Fibroblast of pulmonary artery (primary cell): ENCODE data around the gene COL7A1.
A peak's percentile ranks its signal among the peaks of the same experiment; 100 is the strongest.

Experiments
- DNase-seq: peaks from one replicate; pipeline ENCODE4 v3.0.0-alpha.2; 2010; ENCODE audit warnings: low read depth
- H3K4me3 ChIP-seq: replicated peaks from 2 replicates; pipeline ENCODE4 v1.5.1; 2011; ENCODE audit warnings: low read depth, mild to moderate bottlenecking, control low read depth, low read length, moderate library complexity
- TF ChIP-seq, protein P1 (sequence below): IDR thresholded peaks from 2 replicates; pipeline ENCODE4 v1.5.1; 2011; ENCODE audit warnings: mild to moderate bottlenecking, control low read depth, low read length, inconsistent platforms; ENCODE audit errors: missing control alignments

COL7A1 gene

GRCh38 chr3:48548729-48549705, 46.1 kb downstream of the COL7A1 start:
- TF ChIP-seq, protein P1, sequence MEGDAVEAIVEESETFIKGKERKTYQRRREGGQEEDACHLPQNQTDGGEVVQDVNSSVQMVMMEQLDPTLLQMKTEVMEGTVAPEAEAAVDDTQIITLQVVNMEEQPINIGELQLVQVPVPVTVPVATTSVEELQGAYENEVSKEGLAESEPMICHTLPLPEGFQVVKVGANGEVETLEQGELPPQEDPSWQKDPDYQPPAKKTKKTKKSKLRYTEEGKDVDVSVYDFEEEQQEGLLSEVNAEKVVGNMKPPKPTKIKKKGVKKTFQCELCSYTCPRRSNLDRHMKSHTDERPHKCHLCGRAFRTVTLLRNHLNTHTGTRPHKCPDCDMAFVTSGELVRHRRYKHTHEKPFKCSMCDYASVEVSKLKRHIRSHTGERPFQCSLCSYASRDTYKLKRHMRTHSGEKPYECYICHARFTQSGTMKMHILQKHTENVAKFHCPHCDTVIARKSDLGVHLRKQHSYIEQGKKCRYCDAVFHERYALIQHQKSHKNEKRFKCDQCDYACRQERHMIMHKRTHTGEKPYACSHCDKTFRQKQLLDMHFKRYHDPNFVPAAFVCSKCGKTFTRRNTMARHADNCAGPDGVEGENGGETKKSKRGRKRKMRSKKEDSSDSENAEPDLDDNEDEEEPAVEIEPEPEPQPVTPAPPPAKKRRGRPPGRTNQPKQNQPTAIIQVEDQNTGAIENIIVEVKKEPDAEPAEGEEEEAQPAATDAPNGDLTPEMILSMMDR: peak; percentile 96
- no peak overlapping the region for H3K4me3 ChIP-seq
- DNase-seq: peak; percentile 86

- TF ChIP-seq, protein P1: no peak
- no peak overlapping the region for H3K4me3 ChIP-seq
- no peak for DNase-seq
Measured at GRCh38 chr3:48548126-48548525, 47.0 kb downstream of the COL7A1 start.

- DNase-seq: peak; percentile 33
- TF ChIP-seq, protein P1: no peak
Measured at GRCh38 chr3:48546203-48546829, 48.8 kb downstream of the COL7A1 start.

DNA sequence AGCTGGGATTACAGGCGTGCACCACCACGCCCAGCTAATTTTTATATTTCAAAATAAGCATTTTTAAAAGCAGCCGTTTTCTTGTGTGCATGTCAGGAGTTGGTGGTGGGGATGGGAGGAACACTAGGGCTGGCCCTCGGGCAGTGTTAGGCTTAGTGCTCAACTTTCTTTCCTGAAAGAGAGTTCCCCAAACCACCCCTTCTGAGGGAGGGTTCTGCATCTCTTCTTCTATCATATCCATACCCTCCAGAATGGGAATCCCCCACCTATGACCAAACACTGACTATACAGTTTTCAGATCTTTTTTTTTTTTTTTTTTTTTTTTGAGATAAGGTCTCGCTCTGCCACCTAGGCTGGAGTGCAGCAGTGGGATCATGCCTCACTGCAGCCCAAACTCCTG, 51.0 kb downstream of the COL7A1 start:
- DNase-seq: no peak

More at GRCh38 chr3:48546203-48546829, 48.8 kb downstream of the COL7A1 start:
- no peak overlapping the region for H3K4me3 ChIP-seq

DNA sequence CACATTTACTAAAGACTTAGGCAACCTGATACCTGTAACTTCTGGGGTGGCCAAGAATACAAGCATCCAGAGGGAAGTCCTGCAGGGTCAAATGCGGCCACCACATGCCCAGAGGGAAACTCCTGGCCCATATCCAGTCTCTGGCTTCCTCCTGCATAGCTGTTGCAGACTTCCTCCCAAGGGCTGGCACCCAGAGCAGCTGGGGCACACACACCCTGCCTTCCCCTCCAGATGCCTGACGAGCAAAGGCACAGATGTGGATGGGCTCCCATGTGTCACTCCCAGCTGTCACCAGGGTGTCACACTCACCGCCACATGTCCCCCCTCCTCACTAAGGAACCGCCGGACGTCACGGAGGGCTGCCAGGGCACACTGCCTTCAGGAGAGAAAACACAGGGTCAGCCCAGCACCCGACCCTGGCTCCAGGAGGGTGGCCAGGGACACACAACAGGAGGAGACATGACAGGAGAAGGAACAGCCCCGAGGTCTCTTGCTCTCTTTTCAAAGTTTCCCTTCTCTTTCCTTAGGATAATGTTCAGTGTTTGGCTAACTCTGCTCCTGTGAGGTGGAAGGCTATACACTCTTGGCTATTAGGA, 51.8 kb downstream of the COL7A1 start:
- no peak for DNase-seq
- TF ChIP-seq, protein P1: no peak
- no peak overlapping the region for H3K4me3 ChIP-seq

More for the DNA sequence above, 51.0 kb downstream of the COL7A1 start:
- TF ChIP-seq, protein P1: no peak
- H3K4me3 ChIP-seq: no peak overlapping the region

DNA sequence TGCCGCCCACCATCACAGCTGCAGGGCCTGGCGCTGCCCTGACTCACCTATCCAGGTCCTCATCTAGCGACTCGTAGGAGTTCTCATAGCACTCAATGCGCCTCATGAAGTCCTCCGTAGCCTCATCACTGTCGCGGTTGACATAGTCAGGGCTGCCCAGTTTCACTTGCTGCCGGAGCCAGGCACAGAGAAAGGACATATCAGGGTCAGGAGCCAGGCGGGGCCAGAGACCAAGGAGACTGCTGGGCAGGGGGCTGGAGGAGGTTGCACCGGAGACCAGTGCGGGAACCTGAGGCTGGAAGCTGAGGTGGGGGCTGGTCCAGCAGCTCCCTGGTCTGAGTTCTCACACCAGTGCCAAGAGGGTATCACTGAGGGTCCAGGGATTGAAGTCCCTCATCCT, 56.7 kb downstream of the COL7A1 start:
- H3K4me3 ChIP-seq: no peak overlapping the region
- TF ChIP-seq, protein P1: no peak
- no peak for DNase-seq
